ENCODE data around the gene SEC24C. TPM values are rescaled to one million over a fixed set of nuclear protein-coding genes. Genes with fewer than 3 reads are reported as not detected.
"Not testable (repeated sequence)": the region's sequence is repeated elsewhere in the genome, so short reads cannot be mapped to it uniquely, and the experiment has no call there.

The SEC24C gene
- polyA plus RNA-seq, 4 donors, result 54.4 to 70.3 (median 66.7) TPM

GRCh38 chr10:73731588-73732375 lies 12.4 kb upstream of the SEC24C start:
- no peak for DNase-seq (ENCODE audit: low read depth in 4 of 4, low spot score in 3 of 4)

GRCh38 chr10:73732426-73732825 lies 11.7 kb upstream of the SEC24C start:
- DNase-seq (ENCODE audit: low read depth in 4 of 4, low spot score in 3 of 4), result no peak

- no peak for DNase-seq (ENCODE audit: low read depth in 4 of 4, low spot score in 3 of 4)
These were observed 11.1 kb upstream of the SEC24C start for GRCh38 chr10:73732931-73733623.

GRCh38 chr10:73734028-73734720 lies 10.0 kb upstream of the SEC24C start:
- no peak for DNase-seq (ENCODE audit: low read depth in 4 of 4, low spot score in 3 of 4)

GRCh38 chr10:73734796-73735305 lies 9.3 kb upstream of the SEC24C start:
- DNase-seq (ENCODE audit: low read depth in 4 of 4, low spot score in 3 of 4), result no peak

GRCh38 chr10:73740501-73741254 lies 3.5 kb upstream of the SEC24C start:
- not testable (repeated sequence) for DNase-seq (ENCODE audit: low read depth in 4 of 4, low spot score in 3 of 4)

- no peak for DNase-seq (ENCODE audit: low read depth in 4 of 4, low spot score in 3 of 4)
These were observed 1.8 kb upstream of the SEC24C start for GRCh38 chr10:73742454-73742734.

- no peak for DNase-seq (ENCODE audit: low read depth in 4 of 4, low spot score in 3 of 4)
These were observed 756 bp upstream of the SEC24C start for GRCh38 chr10:73743327-73743904.

- DNase-seq (ENCODE audit: low read depth in 4 of 4, low spot score in 3 of 4), result peak in 1 of 4 donors; percentile 31
These were observed 448 bp downstream of the SEC24C start for GRCh38 chr10:73744664-73744975.

GRCh38 chr10:73746721-73747120 lies 2.5 kb downstream of the SEC24C start:
- no peak for DNase-seq (ENCODE audit: low read depth in 4 of 4, low spot score in 3 of 4)

GRCh38 chr10:73750819-73751218 lies 6.6 kb downstream of the SEC24C start:
- DNase-seq (ENCODE audit: low read depth in 4 of 4, low spot score in 3 of 4), result no peak

- no peak for DNase-seq (ENCODE audit: low read depth in 4 of 4, low spot score in 3 of 4)
These were observed 12.0 kb downstream of the SEC24C start for GRCh38 chr10:73756183-73756582.

- DNase-seq (ENCODE audit: low read depth in 4 of 4, low spot score in 3 of 4), result no peak
These were observed 14.7 kb downstream of the SEC24C start for GRCh38 chr10:73758704-73759511.

- no peak for DNase-seq (ENCODE audit: low read depth in 4 of 4, low spot score in 3 of 4)
These were observed 15.4 kb downstream of the SEC24C start for GRCh38 chr10:73759512-73760115.

GRCh38 chr10:73761781-73762180 lies 17.6 kb downstream of the SEC24C start:
- no peak for DNase-seq (ENCODE audit: low read depth in 4 of 4, low spot score in 3 of 4)

- no peak for DNase-seq (ENCODE audit: low read depth in 4 of 4, low spot score in 3 of 4)
These were observed 18.7 kb downstream of the SEC24C start for GRCh38 chr10:73762915-73763314.

GRCh38 chr10:73763343-73763742 lies 19.2 kb downstream of the SEC24C start:
- no peak for DNase-seq (ENCODE audit: low read depth in 4 of 4, low spot score in 3 of 4)

- no peak for DNase-seq (ENCODE audit: low read depth in 4 of 4, low spot score in 3 of 4)
These were observed 20.9 kb downstream of the SEC24C start for GRCh38 chr10:73765066-73765465.

GRCh38 chr10:73768881-73769280 lies 24.7 kb downstream of the SEC24C start:
- DNase-seq (ENCODE audit: low read depth in 4 of 4, low spot score in 3 of 4), result no peak

Measured in left renal pelvis (tissue), 4 donors.